Measurements from ENCODE around the gene GOT1.

- no peak for TF ChIP-seq CTCF (IDR thresholded peaks at IDR 0.05)
- TF ChIP-seq POLR2A (IDR thresholded peaks at IDR 0.05) = no peak
These were observed 61.8 kb downstream of the GOT1 start for GRCh38 chr10:99368646-99369045.

Data from esophagus squamous epithelium (tissue), 4 donors.